Epithelial cell of proximal tubule (primary cell): ENCODE results near the gene PSME3IP1. TPM values are rescaled to one million over a fixed set of nuclear protein-coding genes. Genes with fewer than 3 reads are reported as not detected.
"Not testable (repeated sequence)": the region's sequence is repeated elsewhere in the genome, so short reads cannot be mapped to it uniquely, and the experiment has no call there.

Experiments
- DNase-seq: peaks from one replicate; pipeline ENCODE4 v3.0.0-alpha.2; 2011; ENCODE audit warnings: low read depth
- H3K4me3 ChIP-seq: 2 replicates; pipeline ENCODE4 v1.5.1; 2011; ENCODE audit warnings: low read depth, mild to moderate bottlenecking, low read length
- CTCF ChIP-seq: conservative IDR thresholded peaks from 2 replicates; pipeline ENCODE4 v1.5.1; 2012; ENCODE audit warnings: low read depth, mild to moderate bottlenecking, low read length
- total RNA-seq: library from RNA; depleted of rRNA; stranded (reverse); fragments of >200 nt; gene quantifications from 2 replicates; pipeline ENCODE4 v1.2.3, GENCODE V29; 2015

Gene PSME3IP1
- total RNA-seq, 1 donor from 2014 or later = 105 TPM

- DNase-seq = no peak
- no peak overlapping the region for H3K4me3 ChIP-seq
- TF ChIP-seq CTCF = no peak
These were observed 23.1 kb upstream of the PSME3IP1 start for GRCh38 chr16:57208926-57209325.

GRCh38 chr16:57204675-57205074 lies 18.8 kb upstream of the PSME3IP1 start:
- H3K4me3 ChIP-seq = no peak overlapping the region
- DNase-seq = no peak
- TF ChIP-seq CTCF = peak; percentile 6

- no peak for TF ChIP-seq CTCF
- H3K4me3 ChIP-seq = no peak overlapping the region
- DNase-seq = no peak
These were observed 17.6 kb upstream of the PSME3IP1 start for GRCh38 chr16:57203451-57203850.

GRCh38 chr16:57202095-57202886 lies 16.5 kb upstream of the PSME3IP1 start:
- TF ChIP-seq CTCF = no peak
- DNase-seq = no peak
- H3K4me3 ChIP-seq = no peak overlapping the region

- not testable (repeated sequence) for H3K4me3 ChIP-seq, DNase-seq
These were observed 15.1 kb upstream of the PSME3IP1 start for GRCh38 chr16:57200926-57201325.

GRCh38 chr16:57200321-57200720 lies 14.5 kb upstream of the PSME3IP1 start:
- DNase-seq, H3K4me3 ChIP-seq: not testable (repeated sequence)

GRCh38 chr16:57196753-57197152 lies 10.9 kb upstream of the PSME3IP1 start:
- DNase-seq = no peak

More at GRCh38 chr16:57196753-57197152, 10.9 kb upstream of the PSME3IP1 start:
- no peak overlapping the region for H3K4me3 ChIP-seq
- TF ChIP-seq CTCF = no peak
